ENCODE data around the gene MATN4.
A peak's percentile ranks its signal among the peaks of the same experiment; 100 is the strongest.

The MATN4 gene

DNA sequence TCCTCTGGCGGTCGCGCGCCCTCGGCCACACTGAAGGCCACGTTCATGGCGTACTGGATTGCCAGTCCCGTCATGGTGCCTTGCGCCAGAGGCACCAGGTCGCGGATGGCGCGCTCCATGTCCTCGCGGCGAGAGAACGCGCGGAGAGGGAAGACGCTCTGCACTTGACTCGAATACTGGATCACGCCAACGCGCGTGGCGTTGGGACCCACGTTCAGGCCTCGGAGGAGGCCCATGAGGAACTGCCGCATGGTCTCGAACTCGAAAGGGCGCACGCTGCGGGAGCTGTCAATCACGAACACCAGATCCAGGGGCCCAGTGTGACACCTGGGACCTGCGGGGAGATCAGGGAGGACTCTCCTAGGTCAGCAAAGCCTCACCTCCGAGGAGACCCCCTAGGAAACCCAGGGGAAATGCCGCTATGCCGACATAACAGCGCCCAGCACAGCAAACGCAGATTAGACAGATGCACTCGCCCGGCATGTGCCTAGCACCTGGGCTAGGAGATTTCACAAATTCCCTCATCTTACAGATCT is 3.6 kb downstream of the MATN4 start:
- no peak for DNase-seq (ENCODE audit: low read depth)
- TF ChIP-seq CTCF (conservative IDR thresholded peaks at IDR 0.05; ENCODE audit: low read depth, low read length) = no peak
- no peak overlapping the region for H3K4me3 ChIP-seq (ENCODE audit: low read length)

DNA sequence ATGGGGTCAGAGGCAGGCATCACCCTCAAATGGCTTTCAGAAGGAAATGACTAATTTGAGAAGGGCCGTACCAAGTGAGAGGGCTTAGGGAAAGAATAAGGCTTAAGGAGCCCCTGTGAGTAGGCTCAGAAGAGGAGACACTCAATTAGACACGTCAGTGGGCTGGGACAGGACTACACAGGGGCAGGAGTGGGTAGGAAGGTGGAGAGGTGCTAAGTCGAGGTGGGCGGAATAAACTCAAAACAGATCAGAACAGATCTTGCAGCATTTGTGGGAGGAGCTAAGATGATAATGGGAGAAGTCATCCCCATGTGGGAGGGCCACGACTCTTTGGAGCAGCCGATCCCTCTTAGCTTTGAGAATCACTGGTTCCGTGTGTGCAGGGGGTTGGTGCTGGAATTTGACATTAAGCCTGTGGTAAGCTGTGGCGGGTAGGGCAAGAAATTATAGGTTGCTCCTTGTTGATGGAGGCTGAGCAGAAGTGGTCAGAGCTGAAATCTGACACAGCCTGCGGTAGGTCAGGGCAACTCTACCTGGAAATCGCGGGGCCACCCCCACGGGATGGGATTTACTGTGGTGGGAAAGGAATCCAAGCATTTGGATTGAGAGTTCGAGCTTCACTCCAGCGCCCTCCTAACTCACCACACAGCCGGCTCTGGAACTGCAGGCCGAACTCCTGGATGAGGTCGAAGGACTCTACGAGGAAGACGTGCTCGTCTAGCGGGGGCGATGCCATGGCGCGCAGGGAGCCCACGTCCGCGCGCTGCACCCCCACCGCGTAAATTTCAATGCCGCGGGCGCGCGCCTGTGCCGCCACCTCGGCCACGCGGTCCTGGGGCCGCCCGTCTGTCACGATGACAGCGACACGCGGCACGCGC is 4.3 kb downstream of the MATN4 start:
- DNase-seq (ENCODE audit: low read depth) = no peak
- H3K4me3 ChIP-seq (ENCODE audit: low read length) = no peak overlapping the region
- TF ChIP-seq CTCF (conservative IDR thresholded peaks at IDR 0.05; ENCODE audit: low read depth, low read length) = no peak

DNA sequence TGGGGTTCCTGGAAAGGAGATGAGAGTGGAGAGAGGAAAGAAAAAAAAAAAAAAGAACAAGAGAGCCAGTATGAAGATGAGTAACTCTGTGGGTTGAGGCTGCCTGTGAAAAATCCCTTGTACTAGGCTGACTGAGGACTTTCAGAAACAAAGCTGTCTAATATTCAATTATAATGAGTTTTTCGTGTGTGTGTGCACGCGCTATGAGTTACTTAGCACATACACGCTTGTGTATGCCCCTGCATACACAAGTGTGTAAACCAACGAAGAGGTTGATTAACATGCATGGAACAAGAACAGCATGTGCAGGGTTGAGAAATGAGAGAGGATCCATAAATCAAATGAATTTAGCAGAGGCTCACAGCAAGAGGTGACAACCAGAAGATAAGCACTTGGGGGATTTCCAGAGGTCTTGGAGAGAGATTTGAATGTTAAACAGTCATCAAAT is 6.3 kb downstream of the MATN4 start:
- no peak for TF ChIP-seq CTCF (conservative IDR thresholded peaks at IDR 0.05; ENCODE audit: low read depth, low read length)
- H3K4me3 ChIP-seq (ENCODE audit: low read length) = no peak overlapping the region
- no peak for DNase-seq (ENCODE audit: low read depth)

DNA sequence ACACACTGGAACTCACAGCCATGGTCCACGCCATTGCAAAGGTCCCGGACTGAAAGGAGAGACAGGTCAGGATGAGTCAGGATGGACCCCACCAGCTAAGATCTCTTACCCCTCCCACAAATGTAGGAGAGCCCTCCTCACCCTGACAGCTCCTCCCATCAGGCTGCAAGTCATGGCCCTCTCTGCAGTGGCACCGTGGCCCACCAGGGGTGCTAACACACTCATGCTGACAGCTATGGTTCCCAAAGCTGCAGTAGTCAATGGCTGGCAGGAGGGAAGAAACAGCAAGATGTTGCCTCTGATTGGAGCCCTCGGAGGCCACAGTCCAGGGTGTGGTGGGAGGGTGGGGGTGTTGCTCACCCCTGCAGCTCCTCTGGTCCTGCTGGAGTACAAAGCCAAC is 7.1 kb downstream of the MATN4 start:
- H3K4me3 ChIP-seq (ENCODE audit: low read length) = no peak overlapping the region
- no peak for DNase-seq (ENCODE audit: low read depth)
- peak; percentile 66 for TF ChIP-seq CTCF (conservative IDR thresholded peaks at IDR 0.05; ENCODE audit: low read depth, low read length)

DNA sequence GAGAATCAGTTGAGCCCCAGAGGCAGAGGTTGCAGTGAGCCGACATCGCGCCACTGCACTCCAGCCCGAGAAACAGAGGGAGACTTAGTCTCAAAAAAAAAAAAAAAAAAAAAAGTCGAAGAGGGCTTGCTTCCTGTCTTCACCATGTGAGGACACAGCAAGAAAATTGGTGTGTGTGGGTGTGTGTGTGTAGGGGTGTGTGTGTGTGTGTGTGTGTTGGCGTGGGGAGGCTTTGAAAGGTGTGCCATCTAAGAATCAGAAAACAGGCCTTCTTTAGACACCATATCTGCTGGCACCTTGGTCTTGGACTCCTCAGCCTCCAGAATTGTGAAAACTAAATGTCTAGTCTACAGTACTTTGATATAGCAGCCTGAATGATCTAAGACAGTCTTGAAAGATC is 8.3 kb downstream of the MATN4 start:
- DNase-seq (ENCODE audit: low read depth) = no peak
- TF ChIP-seq CTCF (conservative IDR thresholded peaks at IDR 0.05; ENCODE audit: low read depth, low read length) = no peak
- H3K4me3 ChIP-seq (ENCODE audit: low read length) = no peak overlapping the region

- no peak for DNase-seq (ENCODE audit: low read depth)
- H3K4me3 ChIP-seq (ENCODE audit: low read length) = no peak overlapping the region
- no peak for TF ChIP-seq CTCF (conservative IDR thresholded peaks at IDR 0.05; ENCODE audit: low read depth, low read length)
These were observed 10.2 kb downstream of the MATN4 start for GRCh38 chr20:45297786-45298497.

Data from retinal pigment epithelial cell (primary cell).